Mesenchymal stem cell (in vitro differentiated cells and primary cell): ENCODE data around the gene BRD4.
A peak's percentile ranks its signal among the peaks of the same experiment; 100 is the strongest.
"Not testable (repeated sequence)": the region's sequence is repeated elsewhere in the genome, so short reads cannot be mapped to it uniquely, and the experiment has no call there.

Experiments
- DNase-seq: peaks from one replicate; pipeline ENCODE4 v3.0.0-alpha.2; 2013
- H2AFZ ChIP-seq: one replicate; pipeline ENCODE4 v1.6.1; 2013; ENCODE audit warnings: low read depth, mild to moderate bottlenecking, control low read depth, inconsistent platforms, low read length, moderate library complexity
- H2AK5ac ChIP-seq: 2 replicates; pipeline ENCODE4 v1.6.1; 2013; ENCODE audit warnings: low read length, moderate library complexity, mild to moderate bottlenecking, inconsistent platforms; ENCODE audit not compliant: severe bottlenecking
- H2BK120ac ChIP-seq: one replicate; pipeline ENCODE4 v1.6.1; 2013; ENCODE audit warnings: low read depth, mild to moderate bottlenecking, inconsistent platforms, low read length, moderate library complexity
- H2BK12ac ChIP-seq, 2 experiments: one replicate each; pipeline ENCODE4 v1.6.1; 2013; ENCODE audit warnings: inconsistent platforms in 2 of 2, low read length in 2 of 2, mild to moderate bottlenecking in 2 of 2, moderate library complexity in 2 of 2, control low read depth in 1 of 2
- H2BK15ac ChIP-seq: one replicate; pipeline ENCODE4 v1.6.1; 2013; ENCODE audit warnings: mild to moderate bottlenecking, low read depth, inconsistent platforms; ENCODE audit not compliant: poor library complexity, severe bottlenecking
- H2BK5ac ChIP-seq: 2 replicates; pipeline ENCODE4 v1.6.1; 2013; ENCODE audit warnings: low read depth, mild to moderate bottlenecking, low read length, control low read depth, inconsistent platforms; ENCODE audit not compliant: poor library complexity, severe bottlenecking
- H3K14ac ChIP-seq, 2 experiments: one replicate each; pipeline ENCODE4 v1.6.1; 2013; ENCODE audit warnings: inconsistent platforms in 2 of 2, low read length in 2 of 2, control low read depth in 1 of 2, mild to moderate bottlenecking in 1 of 2, moderate library complexity in 1 of 2
- H3K18ac ChIP-seq, 2 experiments: one replicate each; pipeline ENCODE4 v1.6.1; 2013; ENCODE audit warnings: inconsistent platforms in 2 of 2, low read length in 2 of 2, control low read depth in 1 of 2, low read depth in 1 of 2, mild to moderate bottlenecking in 1 of 2
- H3K23ac ChIP-seq, 2 experiments: one replicate each; pipeline ENCODE4 v1.6.1; 2013; ENCODE audit warnings: inconsistent platforms in 2 of 2, low read length in 2 of 2, mild to moderate bottlenecking in 2 of 2, moderate library complexity in 2 of 2, control low read depth in 1 of 2
- H3K27ac ChIP-seq: 2 replicates; pipeline ENCODE4 v1.5.1; 2013; ENCODE audit warnings: mild to moderate bottlenecking, moderate library complexity, low read length, control low read depth, inconsistent platforms; ENCODE audit not compliant: poor library complexity, severe bottlenecking
- H3K27me3 ChIP-seq, 2 experiments: 2 replicates each; pipeline versions ENCODE4 v1.6.1 to v1.7.0; 2013; ENCODE audit warnings: low read length in 2 of 2, mild to moderate bottlenecking in 2 of 2, moderate library complexity in 2 of 2, control low read depth in 1 of 2, inconsistent platforms in 1 of 2; ENCODE audit not compliant: control insufficient read depth in 1 of 2, insufficient read depth in 1 of 2
- H3K36me3 ChIP-seq, 2 experiments: 2 replicates each; pipeline versions ENCODE4 v1.6.1 to v1.7.0; 2013; ENCODE audit warnings: low read length in 2 of 2, control low read depth in 1 of 2, inconsistent platforms in 1 of 2, low read depth in 1 of 2, mild to moderate bottlenecking in 1 of 2; ENCODE audit not compliant: insufficient read depth in 2 of 2, control insufficient read depth in 1 of 2
- H3K4ac ChIP-seq, 2 experiments: one replicate each; pipeline ENCODE4 v1.6.1; 2013; ENCODE audit warnings: inconsistent platforms in 2 of 2, low read length in 2 of 2, mild to moderate bottlenecking in 2 of 2, moderate library complexity in 2 of 2, control low read depth in 1 of 2, low read depth in 1 of 2
- H3K4me1 ChIP-seq: 2 replicates; pipeline ENCODE4 v1.6.1; 2013; ENCODE audit warnings: low read depth, low read length, control low read depth; ENCODE audit not compliant: control insufficient read depth, insufficient read depth
- H3K4me2 ChIP-seq: 2 replicates; pipeline ENCODE4 v1.6.1; 2013; ENCODE audit warnings: low read length, mild to moderate bottlenecking, inconsistent platforms; ENCODE audit not compliant: poor library complexity, severe bottlenecking
- H3K4me3 ChIP-seq, 2 experiments: 2 replicates each; pipeline versions ENCODE4 v1.5.1 to v1.7.0; 2013; ENCODE audit warnings: low read length in 2 of 2, mild to moderate bottlenecking in 2 of 2, control low read depth in 1 of 2, low read depth in 1 of 2; ENCODE audit not compliant: insufficient read depth in 1 of 2
- H3K79me1 ChIP-seq: replicated peaks from 2 replicates; pipeline ENCODE4 v1.6.1; 2013; ENCODE audit warnings: mild to moderate bottlenecking, control low read depth, low read length, inconsistent platforms; ENCODE audit not compliant: poor library complexity, severe bottlenecking
- H3K9ac ChIP-seq: 2 replicates; pipeline ENCODE4 v1.7.0; 2013; ENCODE audit warnings: mild to moderate bottlenecking, low read length, moderate library complexity
- H3K9me3 ChIP-seq: 2 replicates; pipeline ENCODE4 v1.7.0; 2013; ENCODE audit warnings: mild to moderate bottlenecking, low read length; ENCODE audit not compliant: control insufficient read depth
- H4K8ac ChIP-seq: one replicate; pipeline ENCODE4 v1.6.1; 2013; ENCODE audit warnings: inconsistent platforms, mild to moderate bottlenecking, low read length, moderate library complexity
- H4K91ac ChIP-seq: one replicate; pipeline ENCODE4 v1.6.1; 2013; ENCODE audit warnings: mild to moderate bottlenecking, low read length, inconsistent platforms
- WGBS: methylation state at CpG from one replicate; pipeline ENCODE4 v1.1.7; 2013; ENCODE audit warnings: mixed read lengths; 5-methylcytosine and 5-hydroxymethylcytosine counted together

BRD4 gene

GRCh38 chr19:15354566-15355296 is 22.4 kb upstream of the BRD4 start:
- H2BK15ac ChIP-seq: no peak overlapping the region
- H3K18ac ChIP-seq: no peak overlapping the region
- H3K14ac ChIP-seq: no peak overlapping the region
- no peak overlapping the region for H2AK5ac ChIP-seq
- no peak overlapping the region for H3K9ac ChIP-seq
- H3K4me1 ChIP-seq: no peaks in the 10 kb centered on the region
- H3K9me3 ChIP-seq: no peaks in the 10 kb centered on the region
- H3K23ac ChIP-seq: no peak overlapping the region
- no peak overlapping the region for H3K27ac ChIP-seq
- no peak overlapping the region for H3K4me2 ChIP-seq
- no peak overlapping the region for H2BK12ac ChIP-seq
- H3K4ac ChIP-seq: no peak overlapping the region
- no peak overlapping the region for H4K91ac ChIP-seq
- H3K4me3 ChIP-seq: no peak overlapping the region
- no peaks in the 10 kb centered on the region for H3K27me3 ChIP-seq
- no peak overlapping the region for H2AFZ ChIP-seq
- peaks cover 65 to 69% of the 10 kb centered on the region in 2 experiments for H3K36me3 ChIP-seq
- H2BK120ac ChIP-seq: no peak overlapping the region
- WGBS: 98% methylated on average over 27 of the region's 27 CpGs
- DNase-seq: no peak
- H2BK5ac ChIP-seq: no peak overlapping the region
- H3K79me1 ChIP-seq: peaks cover 8% of the 10 kb centered on the region
- no peak overlapping the region for H4K8ac ChIP-seq

GRCh38 chr19:15353908-15354307 is 21.6 kb upstream of the BRD4 start:
- Histone ChIP-seq H2BK5ac (no peak overlapping the region), H3K14ac (no peak overlapping the region), H3K4ac (no peak overlapping the region), H3K27me3 (no peaks in the 10 kb centered on the region), H2AFZ (no peak overlapping the region), H3K9me3 (no peaks in the 10 kb centered on the region), H3K18ac (no peak overlapping the region), H4K8ac (no peak overlapping the region), H3K4me3 (no peak overlapping the region), H2AK5ac (no peak overlapping the region), H3K23ac (no peak overlapping the region), H3K9ac (no peak overlapping the region), H3K27ac (no peak overlapping the region), H3K36me3 (peaks cover 57 to 64% of the 10 kb centered on the region in 2 experiments), H4K91ac (no peak overlapping the region), H3K4me2 (no peak overlapping the region), H2BK12ac (peak overlapping the region in 1 of 2 experiments; percentile 72), H3K79me1 (peaks cover 8% of the 10 kb centered on the region), H2BK120ac (no peak overlapping the region), H2BK15ac (no peak overlapping the region), H3K4me1 (no peaks in the 10 kb centered on the region)
- WGBS: 70% methylated on average over 4 of the region's 4 CpGs
- no peak for DNase-seq

GRCh38 chr19:15352535-15352934 is 20.2 kb upstream of the BRD4 start:
- H3K14ac ChIP-seq, H2BK12ac ChIP-seq, H2BK120ac ChIP-seq, H3K79me1 ChIP-seq, H2AK5ac ChIP-seq, H3K4me3 ChIP-seq, H3K4me2 ChIP-seq, H3K23ac ChIP-seq, H2AFZ ChIP-seq, H4K8ac ChIP-seq, H3K4me1 ChIP-seq, H2BK15ac ChIP-seq, H4K91ac ChIP-seq, H3K27me3 ChIP-seq, H3K18ac ChIP-seq, H2BK5ac ChIP-seq, H3K9me3 ChIP-seq, H3K27ac ChIP-seq, H3K4ac ChIP-seq, H3K9ac ChIP-seq, DNase-seq: not testable (repeated sequence)
- H3K36me3 ChIP-seq: peaks cover 44 to 54% of the 10 kb centered on the region in 2 experiments
- WGBS: 92% methylated on average over 8 of the region's 8 CpGs

- not testable (repeated sequence) for H3K4me2 ChIP-seq, H2AK5ac ChIP-seq, H3K27ac ChIP-seq, H3K4me1 ChIP-seq, H3K9me3 ChIP-seq, H4K91ac ChIP-seq, DNase-seq, H2BK5ac ChIP-seq, H3K23ac ChIP-seq, H2BK15ac ChIP-seq, H3K4me3 ChIP-seq, H4K8ac ChIP-seq, H3K9ac ChIP-seq, H2AFZ ChIP-seq, H3K27me3 ChIP-seq, H3K18ac ChIP-seq, H2BK120ac ChIP-seq, H3K14ac ChIP-seq, H2BK12ac ChIP-seq, H3K4ac ChIP-seq
- Histone ChIP-seq H3K79me1 (peaks cover 15% of the 10 kb centered on the region), H3K36me3 (peaks cover 6 to 25% of the 10 kb centered on the region in 2 experiments)
- WGBS: 92% methylated on average over 7 of the region's 11 CpGs
Observed at GRCh38 chr19:15341328-15341727, 9.0 kb upstream of the BRD4 start.
